Ovary (tissue), 9 donors: ENCODE measurements around the gene ATP6V0A4. TPM values are rescaled to one million over a fixed set of nuclear protein-coding genes. Genes with fewer than 3 reads are reported as not detected.

Experiments used
- DNase-seq, 5 donors: peaks; one replicate each; pipeline ENCODE4 v3.0.0-alpha.2; 2019 to 2020
- H3K27ac ChIP-seq, 2 donors: fragments of 200-600 bp; one replicate each; pipeline versions ENCODE4 v1.5.1 to v1.8.0; 2019 to 2022
- H3K27me3 ChIP-seq: fragments of 200-600 bp; one replicate; pipeline ENCODE4 v1.8.0; 2022
- H3K36me3 ChIP-seq: fragments of 200-600 bp; sonication (generic); one replicate; pipeline ENCODE4 v1.5.1; 2019
- H3K4me1 ChIP-seq: one replicate; pipeline ENCODE4 v1.8.1; 2013; ENCODE audit warnings: mild to moderate bottlenecking, moderate library complexity; ENCODE audit not compliant: insufficient read depth
- H3K4me3 ChIP-seq: fragments of 200-600 bp; sonication (generic); one replicate; pipeline ENCODE4 v1.5.1; 2017
- H3K9me3 ChIP-seq, 2 donors: fragments of 200-600 bp in 1 of 2; sonication (generic) in 1 of 2; one replicate each; pipeline versions ENCODE4 v1.5.1 to v1.8.1; 2013 to 2019; ENCODE audit warnings: mild to moderate bottlenecking in 1 of 2, moderate library complexity in 1 of 2
- EP300 ChIP-seq: sonication (generic); formaldehyde crosslinking; IDR thresholded peaks from one replicate; pipeline ENCODE4 v1.6.1; 2017; ENCODE audit warnings: antibody characterized with exemption
- POLR2A ChIP-seq: fragments of 450-650 bp; IDR thresholded peaks from one replicate; pipeline ENCODE4 v1.6.1; 2017; ENCODE audit warnings: antibody characterized with exemption, mild to moderate bottlenecking, moderate library complexity
- whole genome bisulfite sequencing, 3 donors: extraction: QIAGEN DNeasy Blood & Tissue Kit in 1 of 3; methylation state at CpG; one replicate each; pipeline versions ENCODE4 v1.1.5 to v1.1.7; 2013 to 2017; 5-methylcytosine and 5-hydroxymethylcytosine counted together
- intact Hi-C, 4 donors: fragments of 100-400 bp; cut with DNase I; formaldehyde crosslinking; loops; one replicate each; pipeline versions ENCODE4 v1.11.0 to v1.15.1; 2022 to 2023
- polyA plus RNA-seq, 2 donors: library from polyadenylated mRNA; stranded (reverse); fragments of 200-250 nt in 1 of 2; fragments of 350-450 nt in 1 of 2; fragmentation: Illumina TruSeq in 1 of 2; extraction: RNeasy Lipid Tissue Mini Kit (QIAGEN cat#74804) in 1 of 2; gene quantifications; one replicate each; pipeline ENCODE4 v1.2.3, GENCODE V29; 2013 to 2014
- total RNA-seq, 7 donors: library from RNA; depleted of rRNA in 2 of 7; stranded (reverse); fragments of >200 nt in 2 of 7; fragmentation: NEBNext Ultra II Directional in 3 of 7; extraction: Animal tissue kit (Norgen Biotek cat#: 25700) in 3 of 7; gene quantifications; one replicate each; pipeline versions ENCODE4 v1.1.0 to v1.2.4, GENCODE V29; 2016 to 2023
- TF ChIP-seq, protein P1 (sequence below), 3 donors: fragments of 450-650 bp in 2 of 3; fragments of 200-600 bp in 1 of 3; IDR thresholded peaks; one replicate each; pipeline versions ENCODE4 v1.5.1 to v1.8.0; 2016 to 2022; ENCODE audit warnings: antibody characterized with exemption in 3 of 3, mild to moderate bottlenecking in 1 of 3
- donor health status: DM: no; HTN: no; CAD: no; lungs with moderate emphysema.
- donor health status: DM: no; HTN: no; CAD: no.
- donor health status: Bipolar disorder and iron deficiency.
- donor health status: DM: yes; HTN: yes; CAD: no.
- donor health status: DM: no; HTN: no; CAD: no.
- donor health status: DM: yes; HTN: yes; CAD: no.

The ATP6V0A4 gene
- total and polyA plus RNA-seq, 9 donors, result 1.7 TPM; not detected in 8

DNA sequence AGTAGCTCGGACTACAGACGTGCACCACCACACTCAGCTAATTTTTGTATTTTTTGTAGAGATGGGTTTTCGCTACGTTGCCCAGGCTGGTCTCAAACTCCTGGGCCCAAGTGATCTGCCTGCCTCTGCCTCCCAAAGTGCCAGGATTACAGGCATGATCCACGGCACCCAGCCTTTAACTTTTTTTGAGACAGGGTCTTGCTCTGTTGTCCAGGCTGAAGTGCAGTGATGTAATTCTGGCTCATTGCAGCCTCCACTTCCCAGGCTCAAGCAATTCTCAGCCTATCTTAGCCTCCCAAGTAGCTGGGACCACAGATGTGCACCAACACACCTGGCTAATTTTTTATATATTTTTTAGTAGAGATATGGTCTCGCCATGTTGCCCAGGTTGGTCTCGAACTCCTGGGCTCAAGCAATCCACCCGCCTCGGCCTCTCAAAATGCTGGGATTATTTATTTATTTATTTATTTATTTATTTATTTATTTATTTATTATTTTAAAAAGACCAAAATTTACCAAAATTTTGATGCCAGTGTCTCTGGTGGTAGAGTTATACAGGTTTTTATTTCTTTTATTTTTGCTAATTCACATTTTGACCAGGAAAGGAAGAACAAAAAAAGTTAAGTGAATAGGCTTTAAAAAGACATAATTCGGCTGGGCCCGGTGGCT lies 25.0 kb upstream of the ATP6V0A4 start:
- WGBS, 3 donors, result 90 to 91% (median 90%) methylated on average over 11 of the region's 11 CpGs
- TF ChIP-seq POLR2A (no peak), EP300 (no peak)
- TF ChIP-seq, protein P1, sequence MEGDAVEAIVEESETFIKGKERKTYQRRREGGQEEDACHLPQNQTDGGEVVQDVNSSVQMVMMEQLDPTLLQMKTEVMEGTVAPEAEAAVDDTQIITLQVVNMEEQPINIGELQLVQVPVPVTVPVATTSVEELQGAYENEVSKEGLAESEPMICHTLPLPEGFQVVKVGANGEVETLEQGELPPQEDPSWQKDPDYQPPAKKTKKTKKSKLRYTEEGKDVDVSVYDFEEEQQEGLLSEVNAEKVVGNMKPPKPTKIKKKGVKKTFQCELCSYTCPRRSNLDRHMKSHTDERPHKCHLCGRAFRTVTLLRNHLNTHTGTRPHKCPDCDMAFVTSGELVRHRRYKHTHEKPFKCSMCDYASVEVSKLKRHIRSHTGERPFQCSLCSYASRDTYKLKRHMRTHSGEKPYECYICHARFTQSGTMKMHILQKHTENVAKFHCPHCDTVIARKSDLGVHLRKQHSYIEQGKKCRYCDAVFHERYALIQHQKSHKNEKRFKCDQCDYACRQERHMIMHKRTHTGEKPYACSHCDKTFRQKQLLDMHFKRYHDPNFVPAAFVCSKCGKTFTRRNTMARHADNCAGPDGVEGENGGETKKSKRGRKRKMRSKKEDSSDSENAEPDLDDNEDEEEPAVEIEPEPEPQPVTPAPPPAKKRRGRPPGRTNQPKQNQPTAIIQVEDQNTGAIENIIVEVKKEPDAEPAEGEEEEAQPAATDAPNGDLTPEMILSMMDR (IDR thresholded peaks at IDR 0.05), result no peak
- intact Hi-C loops, result no loop called here
- DNase-seq, result no peak
- H3K36me3 ChIP-seq, result no peaks in the 10 kb centered on the region
- no peak overlapping the region for H3K27ac ChIP-seq
- H3K27me3 ChIP-seq, result no peaks in the 10 kb centered on the region
- no peaks in the 10 kb centered on the region for H3K9me3 ChIP-seq
- no peaks in the 10 kb centered on the region for H3K4me1 ChIP-seq
- no peak overlapping the region for H3K4me3 ChIP-seq

DNA sequence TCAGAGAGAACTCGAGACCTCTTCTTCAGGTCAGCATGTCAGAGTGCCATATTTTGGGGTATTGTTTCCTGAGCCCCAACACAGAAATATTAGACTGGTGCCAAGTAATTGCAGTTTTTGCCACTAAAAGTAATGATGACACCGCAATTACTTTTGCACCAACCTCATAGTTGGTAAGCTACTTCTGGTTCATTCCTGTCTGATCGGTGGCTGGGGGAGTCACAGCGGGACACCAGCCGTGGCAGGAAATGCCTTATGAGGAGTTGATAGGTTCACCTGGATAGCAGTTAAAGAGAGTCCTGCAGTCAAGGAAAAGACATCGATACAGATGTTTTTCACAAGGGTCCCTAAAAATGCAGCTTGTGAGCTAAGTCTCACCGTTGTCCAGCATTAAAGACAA lies 23.9 kb upstream of the ATP6V0A4 start:
- intact Hi-C loops, result no loop called here
- H3K27me3 ChIP-seq, result no peaks in the 10 kb centered on the region
- no peak for TF ChIP-seq POLR2A
- TF ChIP-seq, protein P1 (IDR thresholded peaks at IDR 0.05), result no peak
- TF ChIP-seq EP300, result no peak
- H3K4me1 ChIP-seq, result no peaks in the 10 kb centered on the region
- no peaks in the 10 kb centered on the region for H3K9me3 ChIP-seq
- no peak overlapping the region for H3K27ac ChIP-seq
- WGBS, 3 donors, result 87 to 94% (median 94%) methylated on average over 7 of the region's 7 CpGs
- DNase-seq, result no peak
- H3K36me3 ChIP-seq, result no peaks in the 10 kb centered on the region
- no peak overlapping the region for H3K4me3 ChIP-seq

DNA sequence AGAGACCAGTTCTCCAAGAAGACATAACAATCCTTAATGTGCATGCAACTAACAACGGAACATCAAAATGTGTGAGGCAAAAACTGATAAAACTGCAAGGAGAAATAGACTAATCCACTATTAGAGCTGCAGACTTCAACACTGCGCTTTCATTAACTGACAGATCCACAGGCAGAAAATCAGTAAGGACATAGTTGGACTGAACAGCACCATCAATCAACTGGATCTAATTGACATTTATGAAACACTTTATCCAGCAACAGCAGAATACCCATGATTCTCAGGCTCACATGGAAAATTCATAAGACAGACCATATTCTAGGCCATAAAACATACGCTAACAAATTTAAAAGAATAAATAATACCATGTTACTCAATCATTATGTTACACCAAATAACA lies 21.6 kb upstream of the ATP6V0A4 start:
- H3K36me3 ChIP-seq, result no peaks in the 10 kb centered on the region
- H3K4me3 ChIP-seq, result no peak overlapping the region
- H3K9me3 ChIP-seq, result no peaks in the 10 kb centered on the region
- no peak overlapping the region for H3K27ac ChIP-seq
- DNase-seq, result no peak
- H3K27me3 ChIP-seq, result no peaks in the 10 kb centered on the region
- WGBS, 3 donors, result 65 to 83% (median 70%) methylated on average over 3 of the region's 3 CpGs
- no peaks in the 10 kb centered on the region for H3K4me1 ChIP-seq
- intact Hi-C loops, result no loop called here
- TF ChIP-seq POLR2A (no peak), EP300 (no peak)
- TF ChIP-seq, protein P1 (IDR thresholded peaks at IDR 0.05), result no peak

DNA sequence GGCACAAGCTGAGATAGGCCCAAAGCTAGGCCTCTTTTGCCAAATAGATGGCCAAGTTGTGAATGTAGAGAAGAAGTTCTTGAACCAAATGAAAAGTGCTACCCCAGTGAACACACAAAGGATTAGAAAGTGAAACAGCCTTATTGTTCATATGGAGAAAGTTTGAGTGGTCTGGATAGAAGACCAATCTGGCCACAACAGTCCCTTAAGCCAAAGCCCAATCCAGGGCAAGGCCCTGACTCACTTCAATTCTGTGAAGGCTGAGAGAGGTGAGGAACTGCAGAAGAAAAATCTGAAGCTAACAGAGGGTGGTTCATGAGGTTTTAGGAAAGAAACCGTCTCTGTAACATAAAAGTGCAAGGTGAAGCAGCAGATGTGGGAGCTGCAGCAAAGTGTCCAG lies 18.7 kb upstream of the ATP6V0A4 start:
- H3K27ac ChIP-seq, result no peak overlapping the region
- no peak overlapping the region for H3K4me3 ChIP-seq
- H3K9me3 ChIP-seq, result no peaks in the 10 kb centered on the region
- TF ChIP-seq POLR2A, result no peak
- TF ChIP-seq, protein P1 (IDR thresholded peaks at IDR 0.05), result no peak
- no peak for TF ChIP-seq EP300
- no peaks in the 10 kb centered on the region for H3K36me3 ChIP-seq
- H3K27me3 ChIP-seq, result no peaks in the 10 kb centered on the region
- H3K4me1 ChIP-seq, result no peaks in the 10 kb centered on the region
- WGBS, 3 donors, result 89 to 91% (median 90%) methylated on average over 1 of the region's 1 CpG
- intact Hi-C loops, result no loop called here
- no peak for DNase-seq
